ENCODE data around the gene MIDN.
"Not testable (repeated sequence)": the region's sequence is repeated elsewhere in the genome, so short reads cannot be mapped to it uniquely, and the experiment has no call there.

Gene MIDN

GRCh38 chr19:1302533-1303239 lies 54.3 kb downstream of the MIDN start:
- DNase-seq (ENCODE audit: insufficient read length, low spot score) (no peak), FAIRE-seq (no peak)
- TF ChIP-seq SPI1 (IDR thresholded peaks at IDR 0.05; ENCODE audit: low read depth, low read length) (no peak), PAX5 (IDR thresholded peaks at IDR 0.05; ENCODE audit: insufficient read depth, low read length, severe bottlenecking) (no peak), TAF1 (IDR thresholded peaks at IDR 0.05; ENCODE audit: low read depth, low read length) (no peak), POLR2A (IDR thresholded peaks at IDR 0.05; ENCODE audit: low read depth, low read length) (no peak), POLR2AphosphoS5 (IDR thresholded peaks at IDR 0.05; ENCODE audit: low read depth, low read length) (no peak), POU2F2 (IDR thresholded peaks at IDR 0.05; ENCODE audit: low read depth, low read length) (no peak)

DNA sequence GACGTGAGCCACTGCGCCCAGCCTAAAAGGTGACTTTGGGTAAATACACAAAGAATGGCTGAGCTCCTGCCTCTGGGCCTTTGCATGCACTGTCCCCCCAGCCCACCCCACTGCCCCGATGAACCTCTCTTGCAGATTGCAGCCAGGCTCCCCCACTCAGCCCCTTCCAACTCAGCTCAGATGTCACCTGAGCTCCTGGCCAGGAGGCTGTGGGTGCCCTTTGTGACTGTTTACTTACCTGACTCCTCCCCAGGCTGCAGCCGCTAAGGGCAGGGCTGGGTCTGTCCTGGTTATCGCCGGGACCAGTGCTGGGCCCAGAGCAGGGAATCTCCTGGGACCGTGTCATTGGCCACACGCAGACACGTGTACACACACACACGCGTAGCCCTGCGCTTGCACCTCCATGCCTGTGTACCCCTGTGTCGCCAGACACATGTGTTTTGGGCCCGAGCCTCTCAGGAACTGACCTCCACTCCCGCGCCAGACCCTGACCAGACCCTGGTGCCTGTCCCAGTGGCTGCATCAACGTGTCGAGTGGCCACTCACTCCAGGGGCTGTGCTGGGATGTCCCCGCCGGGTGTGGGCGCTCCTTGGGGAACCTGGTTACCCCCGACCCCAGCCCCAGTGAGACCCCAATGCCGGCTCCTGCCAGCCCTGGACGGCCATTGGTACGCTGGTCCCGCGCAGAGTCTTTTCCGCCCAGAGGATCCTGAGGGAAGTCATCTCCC lies 56.0 kb downstream of the MIDN start:
- no peak for TF ChIP-seq PAX5 (IDR thresholded peaks at IDR 0.05; ENCODE audit: insufficient read depth, low read length, severe bottlenecking)
- TF ChIP-seq SPI1 (IDR thresholded peaks at IDR 0.05; ENCODE audit: low read depth, low read length), result no peak
- TF ChIP-seq POU2F2 (IDR thresholded peaks at IDR 0.05; ENCODE audit: low read depth, low read length), result no peak
- TF ChIP-seq POLR2A (IDR thresholded peaks at IDR 0.05; ENCODE audit: low read depth, low read length), result no peak
- no peak for TF ChIP-seq TAF1 (IDR thresholded peaks at IDR 0.05; ENCODE audit: low read depth, low read length)
- TF ChIP-seq POLR2AphosphoS5 (IDR thresholded peaks at IDR 0.05; ENCODE audit: low read depth, low read length), result no peak
- FAIRE-seq, result no peak

DNA sequence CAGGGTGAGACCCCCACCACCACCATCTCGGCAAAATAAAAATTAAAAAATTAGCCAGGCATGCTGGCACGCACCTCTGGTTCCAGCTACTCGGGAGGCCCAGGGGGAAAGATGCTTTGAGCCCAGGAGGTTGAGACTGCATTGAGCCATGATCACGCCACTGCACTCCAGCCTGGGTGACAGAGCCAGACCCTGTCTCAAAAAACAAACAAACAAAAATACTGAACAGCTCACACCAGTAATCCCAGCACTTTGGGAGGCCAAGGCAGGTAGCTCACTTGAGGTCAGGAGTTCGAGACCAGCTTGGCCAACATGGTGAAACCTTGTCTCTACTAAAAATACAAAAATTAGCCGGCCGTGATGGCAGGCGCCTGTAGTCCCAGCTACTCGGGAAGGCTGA lies 57.0 kb downstream of the MIDN start:
- not testable (repeated sequence) for FAIRE-seq; DNase-seq (ENCODE audit: insufficient read length, low spot score)

More for the DNA sequence above, 56.0 kb downstream of the MIDN start:
- DNase-seq (ENCODE audit: insufficient read length, low spot score), result no peak

DNA sequence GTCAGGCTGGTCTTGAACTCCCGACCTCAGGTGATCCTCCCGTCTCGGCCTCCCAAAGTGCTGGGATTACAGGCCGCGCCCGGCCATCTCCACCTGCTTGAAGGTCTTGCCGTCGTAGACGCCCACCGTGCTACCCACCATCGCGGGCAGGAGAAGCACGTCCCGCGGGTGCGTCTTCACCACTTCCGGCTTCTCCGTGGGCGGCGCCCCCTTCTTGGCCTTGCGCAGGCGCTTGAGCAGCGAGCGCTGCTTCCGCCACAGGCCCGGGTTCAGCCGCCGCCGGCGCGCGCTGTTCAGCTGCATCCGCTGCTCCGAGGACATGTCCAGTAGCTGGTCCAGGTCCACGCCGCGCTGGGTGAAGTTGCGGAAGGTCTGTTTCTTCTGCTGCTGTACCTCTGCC lies 58.9 kb downstream of the MIDN start:
- FAIRE-seq, result no peak
- DNase-seq (ENCODE audit: insufficient read length, low spot score), result no peak
- TF ChIP-seq SPI1 (IDR thresholded peaks at IDR 0.05; ENCODE audit: low read depth, low read length), result no peak
- TF ChIP-seq TAF1 (IDR thresholded peaks at IDR 0.05; ENCODE audit: low read depth, low read length), result no peak
- no peak for TF ChIP-seq PAX5 (IDR thresholded peaks at IDR 0.05; ENCODE audit: insufficient read depth, low read length, severe bottlenecking)
- no peak for TF ChIP-seq POLR2AphosphoS5 (IDR thresholded peaks at IDR 0.05; ENCODE audit: low read depth, low read length)
- no peak for TF ChIP-seq POLR2A (IDR thresholded peaks at IDR 0.05; ENCODE audit: low read depth, low read length)
- no peak for TF ChIP-seq POU2F2 (IDR thresholded peaks at IDR 0.05; ENCODE audit: low read depth, low read length)

DNA sequence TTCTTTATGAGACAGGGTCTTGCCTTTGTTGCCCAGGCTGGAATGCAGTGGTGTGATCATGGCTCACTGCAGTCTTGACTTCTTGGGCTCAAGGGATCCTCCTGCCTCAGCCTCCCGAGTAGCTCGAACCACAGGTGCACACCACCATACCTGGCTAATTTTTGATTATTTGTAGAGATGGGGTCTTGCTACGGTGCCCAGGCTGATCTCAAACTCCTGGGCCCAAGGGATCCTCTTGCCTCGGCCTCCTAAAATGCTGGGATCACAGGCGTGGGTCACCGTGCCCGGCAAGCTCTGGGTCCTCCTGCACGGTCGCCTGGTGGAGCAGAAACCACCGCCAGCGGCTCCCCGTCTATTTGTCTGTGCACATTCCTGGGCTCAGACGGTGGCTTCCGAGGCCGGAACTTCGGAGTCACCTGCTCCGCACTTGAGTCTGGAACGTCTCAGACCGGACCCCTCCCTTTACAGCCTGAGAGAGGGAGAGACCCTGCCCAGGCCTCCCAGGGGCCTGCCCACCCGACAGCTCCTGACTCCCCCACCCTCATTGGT lies 59.4 kb downstream of the MIDN start:
- DNase-seq (ENCODE audit: insufficient read length, low spot score) (no peak), FAIRE-seq (no peak)
- TF ChIP-seq POLR2AphosphoS5 (IDR thresholded peaks at IDR 0.05; ENCODE audit: low read depth, low read length), result no peak
- no peak for TF ChIP-seq TAF1 (IDR thresholded peaks at IDR 0.05; ENCODE audit: low read depth, low read length)
- TF ChIP-seq PAX5 (IDR thresholded peaks at IDR 0.05; ENCODE audit: insufficient read depth, low read length, severe bottlenecking), result no peak
- no peak for TF ChIP-seq POU2F2 (IDR thresholded peaks at IDR 0.05; ENCODE audit: low read depth, low read length)
- no peak for TF ChIP-seq SPI1 (IDR thresholded peaks at IDR 0.05; ENCODE audit: low read depth, low read length)
- no peak for TF ChIP-seq POLR2A (IDR thresholded peaks at IDR 0.05; ENCODE audit: low read depth, low read length)

DNA sequence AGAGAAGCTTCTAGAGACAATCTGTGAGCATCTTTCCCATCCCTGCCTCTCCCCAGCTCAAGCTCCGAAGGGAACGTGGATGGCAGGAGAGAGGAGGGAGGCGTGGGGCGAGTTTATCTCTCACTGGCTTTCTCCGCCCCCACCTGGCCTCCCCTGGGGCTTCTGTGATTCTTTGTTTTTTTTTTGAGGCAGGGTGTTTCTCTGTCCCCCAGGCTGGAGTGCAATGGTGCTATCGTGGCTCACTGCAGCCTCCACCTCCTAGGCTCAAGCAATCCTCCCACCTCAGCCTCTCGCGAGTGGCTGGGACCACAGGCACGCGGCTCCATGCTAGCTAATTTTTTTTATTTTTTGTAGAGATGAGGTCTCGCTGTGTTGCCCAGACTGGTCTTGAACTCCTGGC lies 60.3 kb downstream of the MIDN start:
- TF ChIP-seq SPI1 (IDR thresholded peaks at IDR 0.05; ENCODE audit: low read depth, low read length) (no peak), TAF1 (IDR thresholded peaks at IDR 0.05; ENCODE audit: low read depth, low read length) (no peak), PAX5 (IDR thresholded peaks at IDR 0.05; ENCODE audit: insufficient read depth, low read length, severe bottlenecking) (no peak), POU2F2 (IDR thresholded peaks at IDR 0.05; ENCODE audit: low read depth, low read length) (no peak)
- DNase-seq (ENCODE audit: insufficient read length, low spot score) (no peak), FAIRE-seq (no peak)

Measured in GM12891 (cell line).